GM18517 (cell line): ENCODE measurements around the gene BNC2.

Experiments
- ATAC-seq: cut with Tn5 transposase; IDR thresholded peaks from one replicate; pipeline ENCODE4 v1.9.1; 2021; ENCODE audit warnings: mild to moderate bottlenecking, moderate library complexity; ENCODE audit not compliant: unreplicated experiment

BNC2 gene

GRCh38 chr9:16611001-16611400 lies 259.5 kb downstream of the BNC2 start:
- no peak for ATAC-seq

GRCh38 chr9:16610538-16610937 lies 259.9 kb downstream of the BNC2 start:
- no peak for ATAC-seq

- ATAC-seq = no peak
Measured at GRCh38 chr9:16608906-16609305, 261.6 kb downstream of the BNC2 start.

GRCh38 chr9:16602494-16602893 lies 268.0 kb downstream of the BNC2 start:
- no peak for ATAC-seq

GRCh38 chr9:16601991-16602390 lies 268.5 kb downstream of the BNC2 start:
- no peak for ATAC-seq

- no peak for ATAC-seq
Measured at GRCh38 chr9:16598316-16598715, 272.2 kb downstream of the BNC2 start.

GRCh38 chr9:16597136-16597535 lies 273.3 kb downstream of the BNC2 start:
- ATAC-seq = no peak

- no peak for ATAC-seq
Measured at GRCh38 chr9:16595227-16595626, 275.2 kb downstream of the BNC2 start.

- ATAC-seq = no peak
Measured at GRCh38 chr9:16594787-16595186, 275.7 kb downstream of the BNC2 start.

GRCh38 chr9:16593746-16594145 lies 276.7 kb downstream of the BNC2 start:
- no peak for ATAC-seq

- ATAC-seq = no peak
Measured at GRCh38 chr9:16591092-16591491, 279.4 kb downstream of the BNC2 start.

GRCh38 chr9:16585591-16585990 lies 284.9 kb downstream of the BNC2 start:
- no peak for ATAC-seq

GRCh38 chr9:16579872-16580432 lies 290.5 kb downstream of the BNC2 start:
- ATAC-seq = no peak

GRCh38 chr9:16575986-16576245 lies 294.6 kb downstream of the BNC2 start:
- no peak for ATAC-seq

GRCh38 chr9:16575142-16575985 lies 295.1 kb downstream of the BNC2 start:
- no peak for ATAC-seq

GRCh38 chr9:16572005-16572734 lies 298.3 kb downstream of the BNC2 start:
- ATAC-seq = no peak

GRCh38 chr9:16571127-16571802 lies 299.2 kb downstream of the BNC2 start:
- ATAC-seq = no peak

GRCh38 chr9:16563446-16563845 lies 307.0 kb downstream of the BNC2 start:
- ATAC-seq = no peak

GRCh38 chr9:16561121-16561520 lies 309.3 kb downstream of the BNC2 start:
- ATAC-seq = no peak

- no peak for ATAC-seq
Measured at GRCh38 chr9:16559418-16560188, 310.9 kb downstream of the BNC2 start.

GRCh38 chr9:16555802-16556201 lies 314.7 kb downstream of the BNC2 start:
- ATAC-seq = no peak
